ENCODE results near the gene CARM1.

CARM1 gene

DNA sequence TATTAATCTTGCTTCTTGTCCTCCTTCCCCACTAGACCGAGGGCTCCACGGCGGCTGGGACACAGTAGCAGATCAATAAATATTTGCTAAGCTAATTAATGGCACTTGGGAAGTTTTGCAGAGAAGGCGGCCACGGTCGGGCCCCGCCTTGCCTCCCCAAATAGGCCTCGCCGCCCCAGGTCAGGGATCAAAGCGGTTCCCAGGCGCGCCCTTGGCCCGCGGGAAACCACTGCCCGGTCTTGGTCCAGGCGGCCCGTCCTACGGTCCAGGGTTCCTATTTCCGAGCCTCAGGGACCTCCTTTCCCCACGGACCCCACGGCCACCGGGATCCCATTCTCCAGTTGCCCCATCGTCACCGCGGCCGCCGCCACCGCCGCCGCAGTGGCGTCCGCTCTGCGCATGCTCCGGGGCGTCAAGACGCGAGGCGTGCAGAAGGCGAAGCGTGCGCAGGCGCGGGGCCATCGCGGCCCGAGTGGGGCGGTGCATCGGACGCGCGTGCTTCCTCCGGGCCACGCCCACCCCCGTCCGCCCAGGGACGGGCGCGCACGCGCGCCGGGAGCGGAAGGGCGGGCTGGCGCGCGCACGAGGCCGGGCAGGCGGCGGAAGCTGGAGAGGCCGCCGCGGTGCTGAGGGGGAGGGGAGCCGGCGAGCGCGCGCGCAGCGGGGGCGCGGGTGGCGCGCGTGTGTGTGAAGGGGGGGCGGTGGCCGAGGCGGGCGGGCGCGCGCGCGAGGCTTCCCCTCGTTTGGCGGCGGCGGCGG lies 89.1 kb downstream of the CARM1 start, which contains the start of gene SMARCA4:
SMARCA4 (plus strand) TSS at position 717 of the 759 bp plus-strand sequence. CDS start 23,122 bp downstream, outside the sequence.
- TF ChIP-seq, protein P1, sequence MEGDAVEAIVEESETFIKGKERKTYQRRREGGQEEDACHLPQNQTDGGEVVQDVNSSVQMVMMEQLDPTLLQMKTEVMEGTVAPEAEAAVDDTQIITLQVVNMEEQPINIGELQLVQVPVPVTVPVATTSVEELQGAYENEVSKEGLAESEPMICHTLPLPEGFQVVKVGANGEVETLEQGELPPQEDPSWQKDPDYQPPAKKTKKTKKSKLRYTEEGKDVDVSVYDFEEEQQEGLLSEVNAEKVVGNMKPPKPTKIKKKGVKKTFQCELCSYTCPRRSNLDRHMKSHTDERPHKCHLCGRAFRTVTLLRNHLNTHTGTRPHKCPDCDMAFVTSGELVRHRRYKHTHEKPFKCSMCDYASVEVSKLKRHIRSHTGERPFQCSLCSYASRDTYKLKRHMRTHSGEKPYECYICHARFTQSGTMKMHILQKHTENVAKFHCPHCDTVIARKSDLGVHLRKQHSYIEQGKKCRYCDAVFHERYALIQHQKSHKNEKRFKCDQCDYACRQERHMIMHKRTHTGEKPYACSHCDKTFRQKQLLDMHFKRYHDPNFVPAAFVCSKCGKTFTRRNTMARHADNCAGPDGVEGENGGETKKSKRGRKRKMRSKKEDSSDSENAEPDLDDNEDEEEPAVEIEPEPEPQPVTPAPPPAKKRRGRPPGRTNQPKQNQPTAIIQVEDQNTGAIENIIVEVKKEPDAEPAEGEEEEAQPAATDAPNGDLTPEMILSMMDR (IDR thresholded peaks at IDR 0.05): no peak
- H3K27me3 Mint-ChIP-seq (ENCODE audit: low read depth, poor library complexity): no peaks in the 10 kb centered on the region

DNA sequence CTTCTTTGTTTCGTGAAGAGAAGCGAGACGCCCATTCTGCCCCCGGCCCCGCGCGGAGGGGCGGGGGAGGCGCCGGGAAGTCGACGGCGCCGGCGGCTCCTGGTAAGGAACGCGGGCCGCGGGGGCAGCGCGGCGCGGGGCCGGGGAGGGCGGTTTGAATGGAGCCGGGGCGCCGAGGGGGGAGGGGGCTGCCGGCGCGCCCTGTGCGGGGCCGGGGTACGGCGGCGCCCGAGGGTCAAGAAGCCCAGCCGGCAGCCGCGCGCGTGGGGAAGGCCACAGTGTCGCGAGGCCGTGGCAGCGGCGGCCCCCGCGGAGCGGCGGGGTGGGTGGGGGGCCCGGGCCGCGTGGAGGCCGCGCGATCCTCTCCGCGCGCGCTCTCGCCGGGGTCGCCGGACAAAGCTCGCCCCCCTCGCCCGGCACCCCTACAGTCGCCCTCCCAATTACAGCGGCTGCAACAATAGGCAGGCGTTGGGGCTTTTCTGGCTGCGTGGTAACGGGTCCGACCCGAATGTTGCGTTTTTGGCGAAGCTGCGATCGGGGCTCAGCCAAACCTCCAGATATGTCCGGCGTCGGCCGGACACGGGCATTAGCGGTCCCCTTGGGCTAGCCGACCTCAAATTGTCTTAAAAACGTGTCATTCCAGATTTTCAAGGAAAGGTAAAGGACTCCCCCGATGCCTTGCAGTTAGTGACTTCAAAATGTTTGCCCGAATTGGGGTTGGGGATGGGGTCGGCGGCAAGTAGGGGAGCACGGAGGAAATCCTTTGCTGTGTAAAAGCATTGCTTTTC lies 89.9 kb downstream of the CARM1 start:
- no peaks in the 10 kb centered on the region for H3K27me3 Mint-ChIP-seq (ENCODE audit: low read depth, poor library complexity)
- H3K36me3 Mint-ChIP-seq (ENCODE audit: low read depth): peaks cover 26% of the 10 kb centered on the region
- peaks cover 37% of the 10 kb centered on the region for H3K4me1 Mint-ChIP-seq
- TF ChIP-seq, protein P1 (IDR thresholded peaks at IDR 0.05): no peak
- peaks cover 3% of the 10 kb centered on the region for H3K9me3 Mint-ChIP-seq
- peak overlapping the region; percentile 96 for H3K4me3 Mint-ChIP-seq
- peak overlapping the region; percentile 96 for H3K27ac Mint-ChIP-seq
- DNase-seq: no peak

More for the DNA sequence above, 89.1 kb downstream of the CARM1 start, which contains the start of gene SMARCA4:
- Mint-ChIP-seq H3K9me3 (no peaks in the 10 kb centered on the region), H3K4me3 (peak within 1 kb of the TSS; percentile 96), H3K27ac (peak within 1 kb of the TSS; percentile 96), H3K36me3 (ENCODE audit: low read depth) (peaks cover 21% of the 10 kb centered on the region), H3K4me1 (peaks cover 31% of the 10 kb centered on the region)
- peak; percentile 99 for DNase-seq

DNA sequence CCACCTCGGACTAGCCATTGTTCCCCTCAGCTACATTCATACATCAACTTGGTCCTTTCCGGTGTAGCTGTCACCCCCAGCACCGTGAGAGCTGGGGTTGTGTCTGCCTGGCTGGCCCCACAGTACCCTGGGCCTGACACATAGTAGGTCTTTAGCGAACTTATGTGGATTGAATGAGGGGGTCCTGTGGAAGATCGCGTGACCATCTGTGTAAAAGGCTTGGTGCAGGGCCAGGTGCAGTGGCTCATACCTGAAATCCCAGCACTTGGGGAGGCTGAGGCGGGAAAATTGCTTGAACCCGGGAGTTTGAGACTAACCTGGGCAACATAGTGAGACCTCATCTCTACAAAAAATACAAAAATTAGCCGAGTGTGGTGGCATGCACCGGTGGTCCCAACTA lies 91.5 kb downstream of the CARM1 start:
- Mint-ChIP-seq H3K4me3 (peak overlapping the region; percentile 96), H3K9me3 (peaks cover 3% of the 10 kb centered on the region), H3K4me1 (peaks cover 46% of the 10 kb centered on the region), H3K27me3 (ENCODE audit: low read depth, poor library complexity) (no peaks in the 10 kb centered on the region), H3K36me3 (ENCODE audit: low read depth) (peaks cover 31% of the 10 kb centered on the region), H3K27ac (peak overlapping the region; percentile 85)
- TF ChIP-seq, protein P1 (IDR thresholded peaks at IDR 0.05): no peak
- DNase-seq: no peak

DNA sequence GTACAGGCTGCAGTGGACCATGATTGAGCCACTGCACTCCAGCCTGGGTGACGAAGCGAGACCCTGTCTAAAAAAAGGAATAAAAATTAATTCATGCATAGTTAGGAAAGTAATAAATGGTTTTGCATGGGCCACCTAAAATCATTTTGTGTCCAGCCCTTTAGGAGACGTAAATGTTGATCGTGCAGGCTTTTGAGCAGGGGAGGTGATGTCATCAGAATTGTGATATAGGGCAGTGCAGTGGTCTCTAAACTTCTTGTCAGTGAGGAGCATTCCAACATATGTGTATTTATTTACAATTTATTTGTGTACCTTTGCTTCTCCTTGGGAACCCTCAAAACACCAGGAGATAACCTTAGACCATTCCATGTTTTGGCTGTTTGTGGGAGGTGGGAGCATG lies 92.5 kb downstream of the CARM1 start:
- TF ChIP-seq, protein P1 (IDR thresholded peaks at IDR 0.05): no peak
- peak overlapping the region; percentile 23 for H3K4me3 Mint-ChIP-seq
- H3K27ac Mint-ChIP-seq: no peak overlapping the region
- peaks cover 56% of the 10 kb centered on the region for H3K4me1 Mint-ChIP-seq
- H3K27me3 Mint-ChIP-seq (ENCODE audit: low read depth, poor library complexity): no peaks in the 10 kb centered on the region
- no peak for DNase-seq
- H3K9me3 Mint-ChIP-seq: peaks cover 3% of the 10 kb centered on the region
- peaks cover 31% of the 10 kb centered on the region for H3K36me3 Mint-ChIP-seq (ENCODE audit: low read depth)

DNA sequence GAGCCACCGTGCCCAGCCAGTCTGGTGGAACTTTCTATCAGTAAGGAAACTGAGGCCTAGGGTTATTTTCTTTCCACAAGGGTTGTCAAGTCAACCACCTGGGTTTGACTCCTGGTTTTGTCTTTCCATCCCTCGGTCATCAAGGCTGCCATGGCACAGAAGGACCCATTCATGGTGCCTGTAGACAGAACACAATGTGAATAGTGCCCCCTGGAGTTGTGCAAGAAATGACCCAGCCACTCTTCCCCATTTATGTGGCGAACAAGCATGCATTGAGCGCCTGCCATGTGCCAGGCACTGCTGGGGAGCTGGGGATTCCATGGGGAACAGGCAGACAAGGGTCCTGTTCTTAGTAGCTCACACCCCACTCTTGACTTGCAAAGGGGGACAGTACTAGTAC lies 93.5 kb downstream of the CARM1 start:
- no peak for DNase-seq
- peaks cover 60% of the 10 kb centered on the region for H3K4me1 Mint-ChIP-seq
- H3K27ac Mint-ChIP-seq: no peak overlapping the region
- no peak overlapping the region for H3K4me3 Mint-ChIP-seq
- TF ChIP-seq, protein P1 (IDR thresholded peaks at IDR 0.05): no peak
- no peaks in the 10 kb centered on the region for H3K27me3 Mint-ChIP-seq (ENCODE audit: low read depth, poor library complexity)
- H3K9me3 Mint-ChIP-seq: peaks cover 3% of the 10 kb centered on the region
- H3K36me3 Mint-ChIP-seq (ENCODE audit: low read depth): peaks cover 30% of the 10 kb centered on the region

Measured in nephron progenitor cell (in vitro differentiated cells).